Measurements from ENCODE around the gene ZNF239. TPM values are rescaled to one million over a fixed set of nuclear protein-coding genes. Genes with fewer than 3 reads are reported as not detected.

The ZNF239 gene
- 4.7 TPM for total RNA-seq
- polyA plus RNA-seq (ENCODE audit: insufficient read depth, low read depth, low replicate concordance), result 4.5 TPM
- long read RNA-seq, donor 1, partial matches to known transcripts, result 0 of 2 reads
- long read RNA-seq, donor 1, other reads (novel, unspliced or antisense), result 0 of 2 reads
- long read RNA-seq, donor 2, partial matches to known transcripts, result 0 of 2 reads
- long read RNA-seq, donor 2, other reads (novel, unspliced or antisense), result 0 of 2 reads
- long read RNA-seq, donor 3, partial matches to known transcripts, result 0 of 1 reads
- long read RNA-seq, donor 3, other reads (novel, unspliced or antisense), result 0 of 1 reads
- long read RNA-seq, donor 4, partial matches to known transcripts, result 0 of 2 reads
- long read RNA-seq, donor 4, other reads (novel, unspliced or antisense), result 0 of 2 reads
- long read RNA-seq, donor 5, result 0 reads
- long read RNA-seq, donor 6, partial matches to known transcripts, result 0 of 4 reads
- long read RNA-seq, donor 6, other reads (novel, unspliced or antisense), result 0 of 4 reads
- long read RNA-seq, donor 7, partial matches to known transcripts, result 0 of 5 reads
- long read RNA-seq, donor 7, other reads (novel, unspliced or antisense), result 2 of 5 reads
- long read RNA-seq, donor 8, partial matches to known transcripts, result 0 of 1 reads
- long read RNA-seq, donor 8, other reads (novel, unspliced or antisense), result 0 of 1 reads
- long read RNA-seq, donor 9, result 0 reads
- long read RNA-seq, donor 10, partial matches to known transcripts, result 0 of 1 reads
- long read RNA-seq, donor 10, other reads (novel, unspliced or antisense), result 0 of 1 reads

DNA sequence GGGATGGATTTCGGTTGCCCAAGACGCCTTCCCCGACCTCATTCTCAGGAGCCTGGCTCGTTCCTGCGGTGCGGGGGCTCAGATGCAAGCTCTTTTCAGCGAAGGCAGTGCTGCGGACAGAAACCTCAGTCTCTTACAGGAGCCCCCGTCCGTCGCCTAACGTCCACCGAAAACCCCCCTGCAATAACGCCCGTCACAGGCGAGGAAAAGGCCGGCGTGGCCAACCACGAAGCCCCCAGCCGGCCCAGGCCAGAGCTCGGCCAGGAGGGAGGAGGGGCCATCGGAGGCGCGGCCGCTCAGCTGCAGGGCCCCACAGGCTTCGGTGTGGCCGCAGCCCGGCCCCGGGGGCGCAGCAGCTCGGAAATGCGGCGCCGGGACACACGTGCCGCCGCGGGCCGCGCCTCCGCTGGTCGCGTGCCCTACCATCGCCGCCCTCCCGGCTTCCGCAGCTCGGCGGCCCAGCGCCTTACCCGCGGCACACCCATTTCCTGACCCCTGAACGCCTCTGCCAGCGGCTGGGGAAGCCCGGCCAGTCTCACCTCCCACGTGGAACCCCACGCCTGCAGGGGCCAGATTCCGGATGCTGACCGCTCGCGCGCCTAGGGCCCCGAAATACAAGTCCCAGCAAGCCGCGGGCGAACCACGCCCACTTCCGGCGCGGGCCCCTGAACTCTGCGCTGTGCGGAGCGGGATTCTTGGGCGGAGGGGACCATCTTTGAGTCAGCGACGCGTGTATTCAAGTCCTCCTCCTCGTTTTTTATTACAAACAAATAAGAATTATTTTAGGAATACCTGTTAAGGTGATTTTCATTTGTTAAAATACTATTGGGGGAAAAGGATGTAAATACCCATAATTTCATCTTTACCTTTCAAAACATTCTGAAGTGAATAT is at the start of gene ZNF239:
TSS of gene ZNF239 (minus strand) at position 616 of the 892 bp plus-strand sequence. CDS start 16,537 bp downstream, outside the sequence.
- Histone ChIP-seq H3K36me3 (ENCODE audit: control insufficient read depth in 2 of 3, insufficient read depth in 3 of 3, low read length in 3 of 3) (no peaks in the 10 kb centered on the region), H3K27ac (ENCODE audit: low read depth in 2 of 2, low read length in 2 of 2) (peak within 1 kb of the TSS; percentile 8 to 43), H3K27me3 (ENCODE audit: control insufficient read depth, insufficient read depth, low read length) (no peaks in the 10 kb centered on the region), H3K4me3 (ENCODE audit: low read length in 3 of 3) (peak within 1 kb of the TSS; percentile 59 to 72 (median 60)), H3K4me1 (ENCODE audit: control insufficient read depth in 2 of 3, insufficient read depth in 2 of 3, low read depth in 1 of 3, low read length in 3 of 3) (no peaks in the 10 kb centered on the region), H3K9me3 (ENCODE audit: control insufficient read depth in 2 of 3, insufficient read depth in 1 of 3, low read length in 3 of 3) (no peaks in the 10 kb centered on the region), H3K9ac (ENCODE audit: low read length in 3 of 3) (peak within 1 kb of the TSS in 1 of 3 donors; percentile 12)
- peak; percentile 39 for FAIRE-seq
- TF ChIP-seq CTCF (IDR thresholded peaks at IDR 0.05; ENCODE audit: borderline replicate concordance, extremely low read depth, insufficient read depth), result no peak
- intact Hi-C loops (cut with DNase I), result no loop called here
- peak; percentile 92 to 97 (median 95) for DNase-seq

DNA sequence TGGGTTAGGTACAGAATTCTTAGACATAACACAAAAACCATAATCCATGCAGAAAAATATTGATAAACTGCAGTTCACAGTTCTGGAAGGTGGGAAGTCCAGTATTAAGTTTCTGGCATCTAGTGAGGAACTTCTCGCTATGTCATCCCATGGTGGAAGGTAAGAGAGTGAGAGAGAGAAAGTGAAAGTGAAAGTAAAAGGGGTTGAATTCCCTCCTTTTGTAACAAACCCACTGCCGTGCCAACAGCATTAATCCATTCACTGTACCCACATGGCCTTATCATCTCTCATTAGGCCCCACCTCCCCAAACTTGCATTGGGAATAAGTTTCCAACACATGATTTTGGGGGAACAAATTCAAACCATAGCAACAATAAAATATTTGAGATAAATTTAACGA is 48.9 kb upstream of the ZNF239 start:
- peak overlapping the region; percentile 17 to 81 (median 71) for H3K4me3 ChIP-seq (ENCODE audit: low read length in 3 of 3)
- FAIRE-seq, result no peak
- DNase-seq, result peak in 2 of 5 donors; percentile 29 to 43

More for the DNA sequence above, 48.9 kb upstream of the ZNF239 start:
- no peaks in the 10 kb centered on the region for H3K9me3 ChIP-seq (ENCODE audit: control insufficient read depth in 2 of 3, insufficient read depth in 1 of 3, low read length in 3 of 3)
- H3K36me3 ChIP-seq (ENCODE audit: control insufficient read depth in 2 of 3, insufficient read depth in 3 of 3, low read length in 3 of 3), result no peaks in the 10 kb centered on the region
- no peak for TF ChIP-seq CTCF (IDR thresholded peaks at IDR 0.05; ENCODE audit: borderline replicate concordance, extremely low read depth, insufficient read depth)
- H3K27me3 ChIP-seq (ENCODE audit: control insufficient read depth, insufficient read depth, low read length), result no peaks in the 10 kb centered on the region
- H3K4me1 ChIP-seq (ENCODE audit: control insufficient read depth in 2 of 3, insufficient read depth in 2 of 3, low read depth in 1 of 3, low read length in 3 of 3), result no peaks in the 10 kb centered on the region
- intact Hi-C loops (cut with DNase I), result no loop called here
- peak overlapping the region in 2 of 3 donors; percentile 58 to 59 for H3K9ac ChIP-seq (ENCODE audit: low read length in 3 of 3)
- H3K27ac ChIP-seq (ENCODE audit: low read depth in 2 of 2, low read length in 2 of 2), result no peak overlapping the region

All from kidney (tissue), 22 donors.